AG10803 (cell line): Measurements from ENCODE around the gene AKAP3.

ENCODE experiments used
- DNase-seq: peaks from one replicate; pipeline ENCODE4 v3.0.0; 2010; ENCODE audit warnings: low read depth
- H3K4me3 ChIP-seq: 2 replicates; pipeline ENCODE4 v1.5.1; 2011; ENCODE audit warnings: mild to moderate bottlenecking, low read length, control low read depth
- CTCF ChIP-seq: conservative IDR thresholded peaks from 2 replicates; pipeline ENCODE4 v1.5.1; 2011; ENCODE audit warnings: mild to moderate bottlenecking, low read length, control low read depth, inconsistent platforms

AKAP3 gene

DNA sequence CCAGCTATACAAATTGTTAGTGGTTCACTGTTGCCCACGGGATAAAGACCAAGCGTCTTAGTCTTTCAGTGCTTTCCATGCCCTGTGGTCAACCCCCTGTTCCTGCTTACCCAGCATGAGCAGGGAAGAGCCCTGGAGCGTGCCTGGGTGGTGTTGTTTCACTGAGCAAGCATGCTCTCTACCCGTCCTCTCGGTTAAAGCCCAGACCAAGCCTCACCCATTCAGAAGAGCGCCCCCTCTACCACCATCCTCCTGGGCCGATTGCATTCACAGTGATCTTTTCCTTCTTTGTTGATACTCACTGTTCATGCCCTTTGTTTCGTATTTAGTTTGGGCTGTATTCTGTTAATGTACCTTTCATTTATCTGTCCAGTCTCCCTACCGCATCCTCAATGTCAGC lies 61.7 kb downstream of the AKAP3 start:
- TF ChIP-seq CTCF = no peak
- DNase-seq = no peak
- H3K4me3 ChIP-seq = no peak overlapping the region

GRCh38 chr12:4586500-4586899 lies 62.4 kb downstream of the AKAP3 start:
- no peak for TF ChIP-seq CTCF
- no peak for DNase-seq
- H3K4me3 ChIP-seq = no peak overlapping the region

- no peak for DNase-seq
- no peak for TF ChIP-seq CTCF
- H3K4me3 ChIP-seq = no peak overlapping the region
Measured at GRCh38 chr12:4584896-4585295, 64.0 kb downstream of the AKAP3 start.

DNA sequence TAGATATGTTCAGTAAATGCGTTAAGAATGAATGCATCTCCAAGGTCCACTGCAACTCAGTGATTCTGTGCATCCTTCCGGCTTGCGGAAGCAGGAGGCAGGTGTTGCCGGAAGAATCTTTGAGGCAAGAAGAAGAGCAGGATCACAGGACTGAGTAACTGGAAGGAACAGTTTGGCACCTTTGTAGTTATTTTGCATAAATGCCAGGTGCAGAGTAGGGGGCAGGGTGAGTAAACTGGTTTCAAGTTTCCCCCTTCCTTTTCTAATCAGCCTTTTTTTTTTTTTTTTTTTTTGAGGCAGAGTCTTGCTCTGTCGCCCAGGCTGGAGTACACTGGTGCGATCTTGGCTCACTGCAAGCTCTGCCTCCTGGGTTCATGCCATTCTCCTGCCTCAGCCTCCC lies 64.6 kb downstream of the AKAP3 start:
- no peak overlapping the region for H3K4me3 ChIP-seq
- no peak for DNase-seq
- no peak for TF ChIP-seq CTCF

- no peak overlapping the region for H3K4me3 ChIP-seq
- DNase-seq = no peak
- no peak for TF ChIP-seq CTCF
Measured at GRCh38 chr12:4580281-4580688, 68.6 kb downstream of the AKAP3 start.

GRCh38 chr12:4579305-4580102 lies 69.3 kb downstream of the AKAP3 start:
- H3K4me3 ChIP-seq = no peak overlapping the region
- peak; percentile 18 for DNase-seq
- TF ChIP-seq CTCF = peak; percentile 21; the same call in 1 of the 2 replicates

- no peak for TF ChIP-seq CTCF
- H3K4me3 ChIP-seq = no peak overlapping the region
- DNase-seq = no peak
Measured at GRCh38 chr12:4572680-4573079, 76.2 kb downstream of the AKAP3 start.
